Uterus (tissue), 2 donors: ENCODE measurements around the gene SLC17A8.

Source experiments
- CTCF ChIP-seq, 4 experiments: fragments of 200-600 bp in 2 of 4; fragments of 450-650 bp in 2 of 4; sonication (generic) in 2 of 4; IDR thresholded peaks; one replicate each; pipeline ENCODE4 v1.5.1; 2016 to 2019; ENCODE audit warnings: antibody characterized with exemption in 4 of 4, mild to moderate bottlenecking in 2 of 4, moderate library complexity in 1 of 4
- POLR2A ChIP-seq, 2 donors: fragments of 450-650 bp; IDR thresholded peaks; one replicate each; pipeline ENCODE4 v1.6.1; 2016; ENCODE audit warnings: antibody characterized with exemption in 2 of 2, mild to moderate bottlenecking in 1 of 2, moderate library complexity in 1 of 2

GRCh38 chr12:100447381-100447780 lies 90.5 kb downstream of the SLC17A8 start:
- TF ChIP-seq POLR2A (IDR thresholded peaks at IDR 0.05) (no peak), CTCF (IDR thresholded peaks at IDR 0.05) (no peak)
